NCI-H748 (cell line): Measurements from ENCODE around the gene CHMP2A.

Experiments
- DNase-seq: peaks from one replicate; lab custom pipeline; 2025; ENCODE audit not compliant: unreplicated experiment; lab: John Stamatoyannopoulos, UW

The CHMP2A gene

GRCh38 chr19:58556622-58557220, 1.8 kb upstream of the CHMP2A start:
- no peak for DNase-seq

GRCh38 chr19:58555920-58556621, 1.2 kb upstream of the CHMP2A start:
- DNase-seq, result no peak

- no peak for DNase-seq
These were observed 522 bp upstream of the CHMP2A start for GRCh38 chr19:58555369-58555885.

GRCh38 chr19:58553799-58554493, 959 bp downstream of the CHMP2A start:
- no peak for DNase-seq

GRCh38 chr19:58552655-58553054, 2.2 kb downstream of the CHMP2A start:
- no peak for DNase-seq

GRCh38 chr19:58551577-58552471, 3.1 kb downstream of the CHMP2A start:
- no peak for DNase-seq

- DNase-seq, result no peak
These were observed 3.8 kb downstream of the CHMP2A start for GRCh38 chr19:58551123-58551497.

- no peak for DNase-seq
These were observed 4.4 kb downstream of the CHMP2A start for GRCh38 chr19:58550362-58551122.

GRCh38 chr19:58549664-58550361, 5.1 kb downstream of the CHMP2A start:
- no peak for DNase-seq

GRCh38 chr19:58548859-58549663, 5.8 kb downstream of the CHMP2A start:
- no peak for DNase-seq

GRCh38 chr19:58547323-58548312, 7.3 kb downstream of the CHMP2A start:
- no peak for DNase-seq

- no peak for DNase-seq
These were observed 8.8 kb downstream of the CHMP2A start for GRCh38 chr19:58546019-58546530.

GRCh38 chr19:58545286-58546018, 9.5 kb downstream of the CHMP2A start:
- DNase-seq, result no peak

GRCh38 chr19:58544591-58545285, 10.2 kb downstream of the CHMP2A start:
- DNase-seq, result no peak

- DNase-seq, result no peak
These were observed 10.9 kb downstream of the CHMP2A start, which contains the start of gene TRIM28 for GRCh38 chr19:58543826-58544590. TRIM28 (plus strand) TSS chr19:58544064; CDS start chr19:58544758, 694 bp downstream.
